Trophoblast cell (in vitro differentiated cells and primary cell): ENCODE results near the gene LRBA.

Source experiments
- DNase-seq, 2 donors: peaks; one replicate each; pipeline ENCODE4 v3.0.0-alpha.2; 2016
- H2AFZ ChIP-seq: 2 replicates; pipeline ENCODE4 v1.6.1; 2013; ENCODE audit warnings: low read length, moderate library complexity, mild to moderate bottlenecking; ENCODE audit not compliant: insufficient read depth, poor library complexity
- H2AK5ac ChIP-seq: 2 replicates; pipeline ENCODE4 v1.6.1; 2013; ENCODE audit warnings: mild to moderate bottlenecking, low read length
- H2BK120ac ChIP-seq: 2 replicates; pipeline ENCODE4 v1.6.1; 2013; ENCODE audit warnings: low read length, mild to moderate bottlenecking, moderate library complexity; ENCODE audit not compliant: insufficient read depth, poor library complexity
- H2BK12ac ChIP-seq: 2 replicates; pipeline ENCODE4 v1.6.1; 2013; ENCODE audit warnings: mild to moderate bottlenecking, low read length, moderate library complexity
- H2BK5ac ChIP-seq: 2 replicates; pipeline ENCODE4 v1.6.1; 2013; ENCODE audit warnings: low read length, low read depth, moderate library complexity, mild to moderate bottlenecking; ENCODE audit not compliant: poor library complexity
- H3K14ac ChIP-seq: 2 replicates; pipeline ENCODE4 v1.6.1; 2013; ENCODE audit warnings: mild to moderate bottlenecking, low read length
- H3K18ac ChIP-seq: 2 replicates; pipeline ENCODE4 v1.6.1; 2013; ENCODE audit warnings: mild to moderate bottlenecking, low read length
- H3K23ac ChIP-seq: 2 replicates; pipeline ENCODE4 v1.6.1; 2013; ENCODE audit warnings: low read length
- H3K27ac ChIP-seq: 2 replicates; pipeline ENCODE4 v1.5.1; 2013; ENCODE audit warnings: low read depth, mild to moderate bottlenecking, inconsistent platforms, low read length, moderate library complexity
- H3K27me3 ChIP-seq: 2 replicates; pipeline ENCODE4 v1.6.1; 2013; ENCODE audit warnings: inconsistent platforms, mild to moderate bottlenecking, low read length, moderate library complexity; ENCODE audit not compliant: insufficient read depth
- H3K36me3 ChIP-seq, 2 experiments: 1 replicate in 1 of 2; 2 replicates in 1 of 2; pipeline ENCODE4 v1.6.1; 2013; ENCODE audit warnings: low read length in 2 of 2, mild to moderate bottlenecking in 2 of 2, moderate library complexity in 1 of 2; ENCODE audit not compliant: insufficient read depth in 2 of 2, control insufficient read depth in 1 of 2
- H3K4ac ChIP-seq: 2 replicates; pipeline ENCODE4 v1.6.1; 2013; ENCODE audit warnings: low read depth, mild to moderate bottlenecking, low read length, moderate library complexity
- H3K4me1 ChIP-seq, 2 experiments: 1 replicate in 1 of 2; 2 replicates in 1 of 2; pipeline ENCODE4 v1.6.1; 2013; ENCODE audit warnings: low read length in 2 of 2, mild to moderate bottlenecking in 2 of 2, moderate library complexity in 1 of 2; ENCODE audit not compliant: insufficient read depth in 2 of 2, control insufficient read depth in 1 of 2
- H3K4me2 ChIP-seq: 2 replicates; pipeline ENCODE4 v1.6.1; 2013; ENCODE audit warnings: inconsistent platforms, mild to moderate bottlenecking, low read length, moderate library complexity
- H3K4me3 ChIP-seq: 2 replicates; pipeline ENCODE4 v1.5.1; 2013; ENCODE audit warnings: mild to moderate bottlenecking, low read depth, low read length, inconsistent platforms
- H3K79me1 ChIP-seq: one replicate; pipeline ENCODE4 v1.6.1; 2013; ENCODE audit warnings: low read length
- H3K79me2 ChIP-seq: 2 replicates; pipeline ENCODE4 v1.6.1; 2013; ENCODE audit warnings: low read length, mild to moderate bottlenecking; ENCODE audit not compliant: control insufficient read depth, insufficient read depth, poor library complexity
- H3K9ac ChIP-seq: 2 replicates; pipeline ENCODE4 v1.6.1; 2013; ENCODE audit warnings: mild to moderate bottlenecking, low read length
- H3K9me3 ChIP-seq: 2 replicates; pipeline ENCODE4 v1.6.1; 2013; ENCODE audit warnings: low read depth, mild to moderate bottlenecking, control low read depth, inconsistent platforms, low read length; ENCODE audit not compliant: insufficient read depth
- H4K12ac ChIP-seq: 2 replicates; pipeline ENCODE4 v1.6.1; 2013; ENCODE audit warnings: low read depth, mild to moderate bottlenecking, low read length, moderate library complexity
- H4K8ac ChIP-seq: 2 replicates; pipeline ENCODE4 v1.6.1; 2013; ENCODE audit warnings: low read depth, mild to moderate bottlenecking, low read length, moderate library complexity
- H4K91ac ChIP-seq: one replicate; pipeline ENCODE4 v1.6.1; 2013; ENCODE audit warnings: low read depth, mild to moderate bottlenecking, low read length, moderate library complexity
- WGBS: extraction: QIAGEN DNeasy Blood & Tissue Kit; methylation state at CpG from one replicate; pipeline ENCODE4 v1.1.7; 2013; ENCODE audit warnings: missing lambda C conversion rate; ENCODE audit not compliant: insufficient read length, insufficient coverage; ENCODE audit errors: extremely low coverage; 5-methylcytosine and 5-hydroxymethylcytosine counted together

LRBA gene

GRCh38 chr4:150580306-150580705, 434.8 kb downstream of the LRBA start:
- Histone ChIP-seq H2BK120ac (no peak overlapping the region), H4K8ac (no peak overlapping the region), H3K9ac (no peak overlapping the region), H3K14ac (no peak overlapping the region), H3K4me3 (no peak overlapping the region), H2BK5ac (no peak overlapping the region), H3K27me3 (peaks cover 19% of the 10 kb centered on the region), H3K18ac (no peak overlapping the region), H2BK12ac (no peak overlapping the region), H3K4me2 (peak overlapping the region; percentile 89), H3K4ac (no peak overlapping the region), H4K91ac (no peak overlapping the region), H3K23ac (no peak overlapping the region), H2AK5ac (no peak overlapping the region), H2AFZ (no peak overlapping the region), H3K79me2 (no peaks in the 10 kb centered on the region), H3K9me3 (no peaks in the 10 kb centered on the region), H4K12ac (no peak overlapping the region), H3K36me3 (no peaks in the 10 kb centered on the region), H3K79me1 (no peaks in the 10 kb centered on the region), H3K27ac (no peak overlapping the region), H3K4me1 (peaks cover 8 to 17% of the 10 kb centered on the region in 2 experiments)
- WGBS: no CpG with 5 or more reads among the region's 9 CpGs
- no peak for DNase-seq

GRCh38 chr4:150579551-150580234, 435.4 kb downstream of the LRBA start:
- Histone ChIP-seq H3K4ac (no peak overlapping the region), H3K4me1 (peaks cover 8 to 17% of the 10 kb centered on the region in 2 experiments), H3K9ac (no peak overlapping the region), H2AFZ (no peak overlapping the region), H2AK5ac (no peak overlapping the region), H3K18ac (no peak overlapping the region), H3K27me3 (peaks cover 19% of the 10 kb centered on the region), H3K79me1 (no peaks in the 10 kb centered on the region), H3K36me3 (no peaks in the 10 kb centered on the region), H4K91ac (no peak overlapping the region), H3K4me3 (peak overlapping the region; percentile 64), H2BK120ac (no peak overlapping the region), H2BK12ac (no peak overlapping the region), H3K14ac (no peak overlapping the region), H3K27ac (no peak overlapping the region), H4K8ac (no peak overlapping the region), H3K79me2 (no peaks in the 10 kb centered on the region), H3K4me2 (peak overlapping the region; percentile 89), H3K9me3 (no peaks in the 10 kb centered on the region), H2BK5ac (no peak overlapping the region), H4K12ac (no peak overlapping the region), H3K23ac (no peak overlapping the region)
- DNase-seq: peak; percentile 24 to 58
- WGBS: no CpG with 5 or more reads among the region's 66 CpGs

GRCh38 chr4:150578745-150579501, 436.2 kb downstream of the LRBA start:
- Histone ChIP-seq H2BK12ac (no peak overlapping the region), H3K4ac (no peak overlapping the region), H4K91ac (no peak overlapping the region), H3K27me3 (peaks cover 18% of the 10 kb centered on the region), H3K27ac (no peak overlapping the region), H3K4me3 (no peak overlapping the region), H3K9ac (no peak overlapping the region), H2BK5ac (no peak overlapping the region), H2AK5ac (no peak overlapping the region), H2AFZ (no peak overlapping the region), H3K14ac (no peak overlapping the region), H3K18ac (no peak overlapping the region), H3K79me1 (no peaks in the 10 kb centered on the region), H4K8ac (no peak overlapping the region), H3K4me2 (peak overlapping the region; percentile 89), H3K79me2 (no peaks in the 10 kb centered on the region), H2BK120ac (no peak overlapping the region), H3K23ac (no peak overlapping the region), H3K36me3 (no peaks in the 10 kb centered on the region), H4K12ac (no peak overlapping the region), H3K4me1 (peaks cover 8 to 16% of the 10 kb centered on the region in 2 experiments), H3K9me3 (no peaks in the 10 kb centered on the region)
- no CpG with 5 or more reads among the region's 12 CpGs for WGBS
- DNase-seq: no peak

GRCh38 chr4:150577796-150578195, 437.3 kb downstream of the LRBA start:
- no peak overlapping the region for H3K9ac ChIP-seq
- no peak overlapping the region for H3K4me3 ChIP-seq
- no peak overlapping the region for H2BK5ac ChIP-seq
- no peak overlapping the region for H3K23ac ChIP-seq
- H3K18ac ChIP-seq: no peak overlapping the region
- no peak overlapping the region for H2BK120ac ChIP-seq
- H4K91ac ChIP-seq: no peak overlapping the region
- peaks cover 7% of the 10 kb centered on the region for H3K27me3 ChIP-seq
- no peak overlapping the region for H3K4ac ChIP-seq
- no peak overlapping the region for H3K27ac ChIP-seq
- no peak overlapping the region for H2AK5ac ChIP-seq
- H4K12ac ChIP-seq: no peak overlapping the region
- no peaks in the 10 kb centered on the region for H3K79me1 ChIP-seq
- H2AFZ ChIP-seq: no peak overlapping the region
- no peaks in the 10 kb centered on the region for H3K36me3 ChIP-seq
- WGBS: no CpG with 5 or more reads among the region's 1 CpG
- no peak overlapping the region for H4K8ac ChIP-seq
- H3K14ac ChIP-seq: no peak overlapping the region
- H3K4me1 ChIP-seq: peaks cover 0 to 5% of the 10 kb centered on the region in 2 experiments
- H3K79me2 ChIP-seq: no peaks in the 10 kb centered on the region
- no peaks in the 10 kb centered on the region for H3K9me3 ChIP-seq
- H3K4me2 ChIP-seq: no peak overlapping the region
- DNase-seq: no peak
- no peak overlapping the region for H2BK12ac ChIP-seq
